Esophagus squamous epithelium (tissue), 5 donors: ENCODE data around the gene LMF1. TPM values are rescaled to one million over a fixed set of nuclear protein-coding genes. Genes with fewer than 3 reads are reported as not detected.

Experiments used
- DNase-seq: peaks from one replicate; lab custom pipeline; 2025; lab: John Stamatoyannopoulos, UW
- H3K27ac ChIP-seq, 4 donors: fragments of 200-600 bp; sonication (generic); one replicate each; pipeline ENCODE4 v1.5.1; 2016 to 2019; ENCODE audit warnings: mild to moderate bottlenecking in 1 of 4
- H3K27me3 ChIP-seq, 4 donors: fragments of 200-600 bp; sonication (generic); 1 replicate in 3 of 4; 2 replicates in 1 of 4; pipeline versions ENCODE4 v1.5.1 to v1.6.0; 2017 to 2021; ENCODE audit warnings: antibody characterized with exemption in 1 of 4
- H3K36me3 ChIP-seq, 3 donors: fragments of 200-600 bp; sonication (generic); one replicate each; pipeline ENCODE4 v1.5.1; 2016 to 2019
- H3K4me1 ChIP-seq, 3 donors: fragments of 200-600 bp; sonication (generic); one replicate each; pipeline ENCODE4 v1.5.1; 2017 to 2019
- H3K4me3 ChIP-seq, 4 donors: fragments of 200-600 bp; sonication (generic); 1 replicate in 3 of 4; 2 replicates in 1 of 4; pipeline ENCODE4 v1.5.1; 2016 to 2019; ENCODE audit warnings: mild to moderate bottlenecking in 2 of 4, moderate library complexity in 1 of 4
- H3K9me3 ChIP-seq, 3 donors: fragments of 200-600 bp; sonication (generic); one replicate each; pipeline ENCODE4 v1.5.1; 2016 to 2019
- POLR2A ChIP-seq, 4 donors: fragments of 450-650 bp; IDR thresholded peaks; one replicate each; pipeline ENCODE4 v1.6.1; 2017; ENCODE audit warnings: antibody characterized with exemption in 4 of 4, mild to moderate bottlenecking in 4 of 4, moderate library complexity in 3 of 4
- WGBS, 2 donors: methylation state at CpG; one replicate each; pipeline ENCODE4 v1.1.5; 2018; 5-methylcytosine and 5-hydroxymethylcytosine counted together
- intact Hi-C: fragments of 100-400 bp; cut with DNase I; formaldehyde crosslinking; loops from one replicate; pipeline ENCODE4 v1.15.0; 2022
- total RNA-seq, 4 donors: library from RNA; depleted of rRNA; stranded (reverse); fragments of >200 nt; gene quantifications; one replicate each; pipeline ENCODE4 v1.1.0, GENCODE V29; 2016
- TF ChIP-seq, protein P1 (sequence below), 6 experiments: fragments of 450-650 bp in 4 of 6; fragments of 200-600 bp in 2 of 6; sonication (generic) in 2 of 6; IDR thresholded peaks; one replicate each; pipeline ENCODE4 v1.5.1; 2016 to 2019; ENCODE audit warnings: antibody characterized with exemption in 6 of 6, mild to moderate bottlenecking in 4 of 6, moderate library complexity in 4 of 6
- donor health status: DM: yes; HTN: yes; CAD: no.

The LMF1 gene
- total RNA-seq, 4 donors from 2014 or later: 13.3 to 34.4 (median 23.8) TPM

DNA sequence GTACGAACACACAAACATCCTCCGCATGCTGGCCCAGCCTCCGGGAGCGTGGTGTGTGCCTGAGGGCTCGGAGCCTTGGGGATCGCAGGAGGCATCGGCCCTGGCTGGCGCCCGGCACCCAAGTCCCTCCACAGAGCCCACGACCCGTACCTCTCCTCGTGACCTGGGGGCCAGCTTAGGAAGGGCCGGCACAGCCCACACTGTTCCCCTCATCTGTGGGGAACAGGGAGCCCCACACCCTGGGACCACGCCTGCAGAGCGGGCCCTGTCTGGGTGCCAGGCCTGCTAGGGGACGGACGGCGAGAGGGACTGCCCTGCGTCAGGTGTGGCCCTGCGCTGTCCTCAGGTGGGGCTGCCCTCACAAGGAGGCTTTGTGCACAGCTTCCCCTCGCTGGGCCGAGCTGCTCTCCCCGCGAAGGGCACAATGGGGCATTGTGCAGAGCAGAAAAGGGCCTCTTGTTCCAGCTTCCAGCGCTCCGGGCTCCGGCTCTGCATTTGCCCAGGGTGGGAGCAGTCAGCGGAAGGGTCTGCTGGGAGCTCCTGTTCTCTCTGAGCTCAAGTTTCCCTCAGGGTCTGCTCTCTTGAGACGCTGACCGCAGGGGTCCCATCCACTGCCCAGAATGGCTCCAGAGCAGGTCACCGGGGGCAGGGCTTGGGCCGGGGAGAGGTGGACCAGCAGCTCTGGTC, 1.7 kb upstream of the LMF1 start:
- Histone ChIP-seq H3K36me3 (peaks cover 0 to 7% (median 0%) of the 10 kb centered on the region in 3 donors), H3K4me3 (no peak overlapping the region), H3K4me1 (peaks cover 9 to 38% (median 15%) of the 10 kb centered on the region in 3 donors), H3K27me3 (peaks cover 0 to 13% (median 0%) of the 10 kb centered on the region in 4 donors), H3K27ac (no peak overlapping the region), H3K9me3 (no peaks in the 10 kb centered on the region)
- no peak for DNase-seq
- intact Hi-C loops: no loop called here
- TF ChIP-seq, protein P1, sequence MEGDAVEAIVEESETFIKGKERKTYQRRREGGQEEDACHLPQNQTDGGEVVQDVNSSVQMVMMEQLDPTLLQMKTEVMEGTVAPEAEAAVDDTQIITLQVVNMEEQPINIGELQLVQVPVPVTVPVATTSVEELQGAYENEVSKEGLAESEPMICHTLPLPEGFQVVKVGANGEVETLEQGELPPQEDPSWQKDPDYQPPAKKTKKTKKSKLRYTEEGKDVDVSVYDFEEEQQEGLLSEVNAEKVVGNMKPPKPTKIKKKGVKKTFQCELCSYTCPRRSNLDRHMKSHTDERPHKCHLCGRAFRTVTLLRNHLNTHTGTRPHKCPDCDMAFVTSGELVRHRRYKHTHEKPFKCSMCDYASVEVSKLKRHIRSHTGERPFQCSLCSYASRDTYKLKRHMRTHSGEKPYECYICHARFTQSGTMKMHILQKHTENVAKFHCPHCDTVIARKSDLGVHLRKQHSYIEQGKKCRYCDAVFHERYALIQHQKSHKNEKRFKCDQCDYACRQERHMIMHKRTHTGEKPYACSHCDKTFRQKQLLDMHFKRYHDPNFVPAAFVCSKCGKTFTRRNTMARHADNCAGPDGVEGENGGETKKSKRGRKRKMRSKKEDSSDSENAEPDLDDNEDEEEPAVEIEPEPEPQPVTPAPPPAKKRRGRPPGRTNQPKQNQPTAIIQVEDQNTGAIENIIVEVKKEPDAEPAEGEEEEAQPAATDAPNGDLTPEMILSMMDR (IDR thresholded peaks at IDR 0.05): no peak
- no peak for TF ChIP-seq POLR2A (IDR thresholded peaks at IDR 0.05)
- 76 to 85% methylated on average over 4 to 10 of the region's 32 CpGs for WGBS, 2 donors

DNA sequence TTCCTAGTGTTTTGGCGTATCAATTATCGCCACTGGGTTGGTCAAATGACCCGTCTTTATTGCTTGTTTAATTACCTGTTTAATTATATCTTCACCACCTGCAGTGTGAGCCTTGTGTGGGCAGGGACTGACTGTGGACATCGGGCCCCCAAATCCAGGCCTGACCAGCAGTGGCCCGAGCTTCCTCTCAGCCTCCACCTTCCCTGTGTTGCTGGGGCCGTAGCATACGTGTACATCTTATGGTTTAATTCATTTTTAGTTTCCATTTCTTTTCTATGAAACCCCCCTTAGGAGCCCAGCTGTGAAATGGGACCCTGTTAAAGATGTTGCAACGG, 1.2 kb upstream of the LMF1 start:
- no peak for DNase-seq
- 86 to 90% methylated on average over 8 of the region's 8 CpGs for WGBS, 2 donors
- peaks cover 0 to 9% (median 0%) of the 10 kb centered on the region in 4 donors for H3K27me3 ChIP-seq
- H3K9me3 ChIP-seq: no peaks in the 10 kb centered on the region
- H3K27ac ChIP-seq: no peak overlapping the region
- no peak for TF ChIP-seq POLR2A (IDR thresholded peaks at IDR 0.05)
- TF ChIP-seq, protein P1 (IDR thresholded peaks at IDR 0.05): no peak
- peaks cover 9 to 33% (median 15%) of the 10 kb centered on the region in 3 donors for H3K4me1 ChIP-seq
- no peak overlapping the region for H3K4me3 ChIP-seq
- peaks cover 0 to 12% (median 0%) of the 10 kb centered on the region in 3 donors for H3K36me3 ChIP-seq
- intact Hi-C loops: no loop called here

DNA sequence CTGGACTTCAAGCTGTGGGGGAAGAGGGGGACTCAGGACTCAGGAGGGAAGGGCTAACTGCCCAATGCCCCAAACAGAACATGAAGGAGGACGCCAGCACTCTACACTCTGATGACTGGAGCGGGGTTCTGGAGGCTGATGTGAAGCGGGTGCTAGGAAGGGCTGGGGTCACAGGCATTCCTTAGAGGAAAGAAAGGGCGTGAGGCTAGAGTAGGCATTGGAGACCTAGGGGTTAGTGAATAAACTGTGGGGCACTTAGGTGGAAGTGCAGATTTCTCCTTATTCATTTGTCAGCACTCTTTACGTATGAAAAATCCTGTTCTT, 760 bp upstream of the LMF1 start:
- intact Hi-C loops: no loop called here
- Histone ChIP-seq H3K4me3 (no peak overlapping the region), H3K9me3 (no peaks in the 10 kb centered on the region), H3K27ac (peak overlapping the region in 1 of 4 donors; percentile 91), H3K36me3 (peaks cover 0 to 16% (median 0%) of the 10 kb centered on the region in 3 donors), H3K27me3 (peaks cover 0 to 9% (median 0%) of the 10 kb centered on the region in 4 donors), H3K4me1 (peaks cover 9 to 29% (median 15%) of the 10 kb centered on the region in 3 donors)
- TF ChIP-seq, protein P1 (IDR thresholded peaks at IDR 0.05): no peak
- TF ChIP-seq POLR2A (IDR thresholded peaks at IDR 0.05): no peak
- DNase-seq: no peak
- 91 to 92% methylated on average over 5 of the region's 5 CpGs for WGBS, 2 donors

DNA sequence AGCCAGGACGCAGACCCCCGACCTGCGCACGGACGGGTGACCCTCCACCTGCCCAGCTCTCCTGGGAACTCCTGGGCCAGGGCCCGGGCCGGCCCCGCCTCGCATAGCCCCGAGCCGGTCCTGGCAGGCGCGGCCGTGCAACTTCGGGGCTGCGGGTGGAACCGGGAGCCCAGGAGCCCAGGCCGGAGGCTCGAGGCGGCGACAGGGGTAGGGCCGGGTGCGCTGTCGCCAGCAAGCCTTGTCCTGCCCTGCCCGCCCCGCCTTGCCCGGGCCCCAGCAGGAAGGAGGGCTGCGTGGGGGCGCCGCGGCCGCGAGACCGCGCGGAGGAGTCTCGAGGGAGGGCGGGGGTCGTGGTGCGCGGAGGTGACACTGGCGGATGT, 408 bp downstream of the LMF1 start:
- no peaks in the 10 kb centered on the region for H3K9me3 ChIP-seq
- TF ChIP-seq, protein P1 (IDR thresholded peaks at IDR 0.05): no peak
- TF ChIP-seq POLR2A (IDR thresholded peaks at IDR 0.05): no peak
- H3K4me3 ChIP-seq: peak overlapping the region; percentile 63 to 99 (median 86)
- H3K27ac ChIP-seq: peak overlapping the region; percentile 86 to 93 (median 89)
- peaks cover 0 to 28% (median 0%) of the 10 kb centered on the region in 3 donors for H3K36me3 ChIP-seq
- DNase-seq: no peak
- no CpG with 5 or more reads among the region's 42 CpGs for WGBS, 2 donors
- H3K4me1 ChIP-seq: peaks cover 9 to 27% (median 15%) of the 10 kb centered on the region in 3 donors
- H3K27me3 ChIP-seq: peaks cover 0 to 9% (median 0%) of the 10 kb centered on the region in 4 donors
- intact Hi-C loops: no loop called here

DNA sequence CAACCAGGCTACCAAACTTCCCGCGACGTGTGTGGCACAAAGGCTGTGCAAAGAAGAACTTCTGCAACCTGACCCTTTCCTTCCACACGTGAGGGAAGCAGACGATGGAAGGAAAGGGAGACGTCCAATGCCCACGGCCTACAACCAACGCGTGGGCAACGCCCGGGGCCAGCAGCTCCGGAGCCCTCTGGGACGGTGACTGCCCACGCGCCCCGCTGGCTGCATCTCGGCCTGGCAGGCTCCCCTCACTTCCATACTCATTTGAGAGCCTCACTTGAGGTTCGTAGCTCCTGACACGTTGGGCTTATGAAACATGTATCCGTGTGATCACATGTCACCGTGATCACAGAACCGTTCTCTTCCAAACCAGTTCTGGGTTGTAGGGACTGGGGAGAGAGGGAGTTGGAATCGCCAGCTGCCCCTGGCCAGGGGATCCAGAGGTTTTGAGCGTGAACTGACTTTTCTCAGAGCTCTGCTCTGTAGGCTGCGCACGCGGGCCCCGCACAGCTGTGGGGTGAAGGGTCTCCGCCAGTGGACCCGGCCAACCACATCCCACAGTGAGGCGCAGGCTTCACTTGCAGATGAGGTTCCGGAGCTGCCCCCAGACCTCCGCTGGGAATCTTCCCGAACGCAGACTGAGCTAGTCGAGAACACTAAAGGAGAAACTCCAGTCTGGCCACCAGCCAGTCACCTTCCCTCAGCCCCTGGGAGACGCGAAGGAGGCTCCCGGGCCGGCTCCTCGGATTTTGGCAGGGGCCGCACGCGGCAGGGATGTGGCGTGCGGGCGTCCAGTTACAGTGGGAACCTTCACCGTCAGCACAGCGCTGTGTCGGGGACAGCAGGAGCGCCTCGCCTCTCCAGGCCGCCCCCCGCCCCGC, 1.0 kb downstream of the LMF1 start:
- TF ChIP-seq, protein P1 (IDR thresholded peaks at IDR 0.05): no peak
- TF ChIP-seq POLR2A (IDR thresholded peaks at IDR 0.05): no peak
- peak overlapping the region; percentile 86 to 93 (median 89) for H3K27ac ChIP-seq
- intact Hi-C loops: no loop called here
- peaks cover 9 to 27% (median 15%) of the 10 kb centered on the region in 3 donors for H3K4me1 ChIP-seq
- peak overlapping the region; percentile 63 to 99 (median 86) for H3K4me3 ChIP-seq
- H3K36me3 ChIP-seq: peaks cover 0 to 34% (median 0%) of the 10 kb centered on the region in 3 donors
- no peaks in the 10 kb centered on the region for H3K9me3 ChIP-seq
- WGBS, 2 donors: 75 to 90% methylated on average over 6 to 23 of the region's 55 CpGs
- no peak for DNase-seq
- H3K27me3 ChIP-seq: peaks cover 0 to 7% (median 0%) of the 10 kb centered on the region in 4 donors
